Measurements from ENCODE around the gene WDR1. TPM values are rescaled to one million over a fixed set of nuclear protein-coding genes. Genes with fewer than 3 reads are reported as not detected.

WDR1 gene
- total RNA-seq, 1 experiment from 2014 or later = 223 TPM

DNA sequence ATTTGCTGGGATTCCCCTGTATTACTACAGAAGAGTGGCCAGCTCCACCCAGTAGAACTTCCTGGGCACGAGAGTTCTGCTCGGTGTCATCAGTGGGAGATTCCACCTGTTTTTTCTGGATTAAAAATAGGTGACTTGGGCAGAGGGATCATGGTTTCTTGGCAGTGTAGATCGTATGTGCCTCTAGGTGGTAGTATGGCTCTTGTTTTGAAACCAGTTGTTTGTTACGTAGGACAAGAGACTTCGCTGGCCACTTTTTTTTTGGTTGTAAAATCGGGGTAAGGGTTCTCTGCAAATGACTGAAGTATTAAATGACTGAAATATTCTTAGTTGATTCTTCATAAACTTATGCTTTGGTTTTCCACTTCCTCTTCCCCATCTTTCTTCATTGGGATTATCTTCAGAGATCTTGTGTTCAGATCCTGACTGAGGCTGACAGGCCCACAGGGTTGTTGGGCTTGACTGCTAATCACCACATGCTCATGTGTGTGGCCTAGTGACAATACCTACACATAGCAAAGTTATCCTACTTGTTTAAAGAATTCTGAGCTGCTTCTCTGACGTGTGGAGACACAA is 43.8 kb upstream of the WDR1 start:
- CTCF ChIA-PET = interaction anchor here (1.1 to 1.7 kb wide), 3 partner anchors 245 to 391 kb away, joined by 3 to 6 read pairs (median 4); no protein-coding TSS in a partner anchor
- no peak for TF ChIP-seq ZFX (IDR thresholded peaks at IDR 0.05)
- peak; percentile 62 for TF ChIP-seq RAD21 (IDR thresholded peaks at IDR 0.05; ENCODE audit: low read depth)
- TF ChIP-seq, protein P1, sequence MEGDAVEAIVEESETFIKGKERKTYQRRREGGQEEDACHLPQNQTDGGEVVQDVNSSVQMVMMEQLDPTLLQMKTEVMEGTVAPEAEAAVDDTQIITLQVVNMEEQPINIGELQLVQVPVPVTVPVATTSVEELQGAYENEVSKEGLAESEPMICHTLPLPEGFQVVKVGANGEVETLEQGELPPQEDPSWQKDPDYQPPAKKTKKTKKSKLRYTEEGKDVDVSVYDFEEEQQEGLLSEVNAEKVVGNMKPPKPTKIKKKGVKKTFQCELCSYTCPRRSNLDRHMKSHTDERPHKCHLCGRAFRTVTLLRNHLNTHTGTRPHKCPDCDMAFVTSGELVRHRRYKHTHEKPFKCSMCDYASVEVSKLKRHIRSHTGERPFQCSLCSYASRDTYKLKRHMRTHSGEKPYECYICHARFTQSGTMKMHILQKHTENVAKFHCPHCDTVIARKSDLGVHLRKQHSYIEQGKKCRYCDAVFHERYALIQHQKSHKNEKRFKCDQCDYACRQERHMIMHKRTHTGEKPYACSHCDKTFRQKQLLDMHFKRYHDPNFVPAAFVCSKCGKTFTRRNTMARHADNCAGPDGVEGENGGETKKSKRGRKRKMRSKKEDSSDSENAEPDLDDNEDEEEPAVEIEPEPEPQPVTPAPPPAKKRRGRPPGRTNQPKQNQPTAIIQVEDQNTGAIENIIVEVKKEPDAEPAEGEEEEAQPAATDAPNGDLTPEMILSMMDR (IDR thresholded peaks at IDR 0.05 in 2 of 3, conservative IDR thresholded peaks at IDR 0.05 in 1 of 3; ENCODE audit: borderline replicate concordance in 1 of 3, insufficient read depth in 1 of 3, low read depth in 2 of 3, low read length in 2 of 3) = peak; percentile 32 to 40 (median 35); a peak in 3 of 6 replicates
- intact Hi-C loops (cut with micrococcal nuclease) = no loop called here
- Histone ChIP-seq H3K9ac (ENCODE audit: low read length) (no peak overlapping the region), H3K9me3 (ENCODE audit: control insufficient read depth in 1 of 2, insufficient read depth in 1 of 2, low read depth in 1 of 2, low read length in 2 of 2) (no peaks in the 10 kb centered on the region), H3K4me2 (ENCODE audit: low read length) (no peak overlapping the region), H3K9me2 (ENCODE audit: insufficient read depth) (no peaks in the 10 kb centered on the region), H3K4me3 (replicated peaks in 1 of 2; ENCODE audit: low read depth in 1 of 2, low read length in 2 of 2) (no peak overlapping the region), H3K4me1 (ENCODE audit: control insufficient read depth in 1 of 2, insufficient read depth in 2 of 2, low read length in 2 of 2) (peaks cover 3 to 8% of the 10 kb centered on the region in 2 experiments; a peak in 2 of 4 replicates), H2AFZ (ENCODE audit: low read depth, low read length, poor library complexity, severe bottlenecking) (no peak overlapping the region), H3K36me3 (ENCODE audit: control insufficient read depth in 1 of 2, insufficient read depth in 2 of 2, low read length in 2 of 2) (no peaks in the 10 kb centered on the region), H3K79me2 (ENCODE audit: insufficient read depth, low read length) (no peaks in the 10 kb centered on the region), H4K20me1 (ENCODE audit: insufficient read depth) (no peaks in the 10 kb centered on the region), H3K27me3 (ENCODE audit: insufficient read depth, low read length) (peaks cover 8% of the 10 kb centered on the region; the same call in 1 of the 2 replicates), H3K27ac (ENCODE audit: low read depth, low read length) (no peak overlapping the region)
- BruUV-seq (replicated peaks) = no TSS peak
- RAD21 ChIA-PET (ENCODE audit: low non-redundant PET in 1 of 2, low total read pairs in 2 of 2, uncharacterized antibody in 2 of 2, unreplicated experiment in 2 of 2) = no interaction called here
- ATAC-seq (0 out of 2 replicates have a peak, but pooled peaks have one; percentile 26), DNase-seq (ENCODE audit: low read depth, low spot score) (peak; percentile 31)
- POLR2A ChIA-PET = no interaction called here

DNA sequence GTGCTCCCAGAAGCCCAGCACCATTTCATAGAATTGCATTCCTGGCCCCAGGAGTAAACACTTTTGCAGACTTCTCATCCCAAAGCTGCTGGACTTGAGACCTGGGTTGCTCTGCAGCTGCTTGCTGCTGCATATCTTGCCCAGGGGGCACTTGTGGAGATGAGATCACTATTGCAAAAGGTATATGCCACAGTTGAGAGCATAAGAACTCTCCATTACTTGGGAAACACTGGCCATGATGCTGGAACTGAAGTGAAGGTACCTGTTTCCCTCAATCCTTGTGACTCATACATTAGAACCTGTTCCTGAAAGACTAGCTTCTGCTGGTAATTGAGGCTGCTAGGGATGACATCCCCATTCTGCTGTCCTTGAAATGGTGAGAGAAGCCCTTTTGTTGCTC is 43.1 kb upstream of the WDR1 start:
- DNase-seq (ENCODE audit: low read depth, low spot score) (no peak), ATAC-seq (no peak)
- Histone ChIP-seq H3K4me3 (replicated peaks in 1 of 2; ENCODE audit: low read depth in 1 of 2, low read length in 2 of 2) (no peak overlapping the region), H3K4me1 (ENCODE audit: control insufficient read depth in 1 of 2, insufficient read depth in 2 of 2, low read length in 2 of 2) (peaks cover 3 to 8% of the 10 kb centered on the region in 2 experiments; a peak in 2 of 4 replicates), H3K9me2 (ENCODE audit: insufficient read depth) (no peaks in the 10 kb centered on the region), H3K9ac (ENCODE audit: low read length) (no peak overlapping the region), H3K36me3 (ENCODE audit: control insufficient read depth in 1 of 2, insufficient read depth in 2 of 2, low read length in 2 of 2) (no peaks in the 10 kb centered on the region), H3K4me2 (ENCODE audit: low read length) (no peak overlapping the region), H4K20me1 (ENCODE audit: insufficient read depth) (no peaks in the 10 kb centered on the region), H3K9me3 (ENCODE audit: control insufficient read depth in 1 of 2, insufficient read depth in 1 of 2, low read depth in 1 of 2, low read length in 2 of 2) (no peaks in the 10 kb centered on the region), H3K79me2 (ENCODE audit: insufficient read depth, low read length) (no peaks in the 10 kb centered on the region), H3K27me3 (ENCODE audit: insufficient read depth, low read length) (peaks cover 9% of the 10 kb centered on the region; the same call in 1 of the 2 replicates), H3K27ac (ENCODE audit: low read depth, low read length) (no peak overlapping the region), H2AFZ (ENCODE audit: low read depth, low read length, poor library complexity, severe bottlenecking) (no peak overlapping the region)
- intact Hi-C loops (cut with micrococcal nuclease) = no loop called here
- ChIA-PET CTCF (interaction anchor here (1.1 to 1.7 kb wide), 3 partner anchors 246 to 392 kb away, joined by 3 to 6 read pairs (median 4); no protein-coding TSS in a partner anchor), POLR2A (interaction anchor here (1.4 kb wide), 1 partner anchor 43 kb away, joined by 3 read pairs; the partner anchor contains the start of gene WDR1), RAD21 (ENCODE audit: low non-redundant PET in 1 of 2, low total read pairs in 2 of 2, uncharacterized antibody in 2 of 2, unreplicated experiment in 2 of 2) (no interaction called here)
- no TSS peak for BruUV-seq (replicated peaks)
- no peak for TF ChIP-seq ZFX (IDR thresholded peaks at IDR 0.05)
- no peak for TF ChIP-seq SRF (IDR thresholded peaks at IDR 0.05; ENCODE audit: low read depth)
- no peak for TF ChIP-seq FOSL1 (IDR thresholded peaks at IDR 0.05; ENCODE audit: low read depth)
- TF ChIP-seq EGR1 (IDR thresholded peaks at IDR 0.05; ENCODE audit: low read depth) = no peak
- TF ChIP-seq CEBPB (IDR thresholded peaks at IDR 0.05; ENCODE audit: low read depth) = no peak
- TF ChIP-seq TCF7L2 (IDR thresholded peaks at IDR 0.05; ENCODE audit: borderline replicate concordance, extremely low read depth, insufficient read depth, insufficient read length) = no peak
- TF ChIP-seq SIN3A (IDR thresholded peaks at IDR 0.05; ENCODE audit: low read depth) = no peak
- TF ChIP-seq EZH2phosphoT487 (IDR thresholded peaks at IDR 0.05; ENCODE audit: borderline replicate concordance) = no peak
- TF ChIP-seq, protein P2, sequence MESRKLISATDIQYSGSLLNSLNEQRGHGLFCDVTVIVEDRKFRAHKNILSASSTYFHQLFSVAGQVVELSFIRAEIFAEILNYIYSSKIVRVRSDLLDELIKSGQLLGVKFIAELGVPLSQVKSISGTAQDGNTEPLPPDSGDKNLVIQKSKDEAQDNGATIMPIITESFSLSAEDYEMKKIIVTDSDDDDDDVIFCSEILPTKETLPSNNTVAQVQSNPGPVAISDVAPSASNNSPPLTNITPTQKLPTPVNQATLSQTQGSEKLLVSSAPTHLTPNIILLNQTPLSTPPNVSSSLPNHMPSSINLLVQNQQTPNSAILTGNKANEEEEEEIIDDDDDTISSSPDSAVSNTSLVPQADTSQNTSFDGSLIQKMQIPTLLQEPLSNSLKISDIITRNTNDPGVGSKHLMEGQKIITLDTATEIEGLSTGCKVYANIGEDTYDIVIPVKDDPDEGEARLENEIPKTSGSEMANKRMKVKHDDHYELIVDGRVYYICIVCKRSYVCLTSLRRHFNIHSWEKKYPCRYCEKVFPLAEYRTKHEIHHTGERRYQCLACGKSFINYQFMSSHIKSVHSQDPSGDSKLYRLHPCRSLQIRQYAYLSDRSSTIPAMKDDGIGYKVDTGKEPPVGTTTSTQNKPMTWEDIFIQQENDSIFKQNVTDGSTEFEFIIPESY (IDR thresholded peaks at IDR 0.05; ENCODE audit: extremely low read depth, insufficient replicate concordance, low read length) = no peak
